ENCODE measurements around the gene ZNF324.

DNA sequence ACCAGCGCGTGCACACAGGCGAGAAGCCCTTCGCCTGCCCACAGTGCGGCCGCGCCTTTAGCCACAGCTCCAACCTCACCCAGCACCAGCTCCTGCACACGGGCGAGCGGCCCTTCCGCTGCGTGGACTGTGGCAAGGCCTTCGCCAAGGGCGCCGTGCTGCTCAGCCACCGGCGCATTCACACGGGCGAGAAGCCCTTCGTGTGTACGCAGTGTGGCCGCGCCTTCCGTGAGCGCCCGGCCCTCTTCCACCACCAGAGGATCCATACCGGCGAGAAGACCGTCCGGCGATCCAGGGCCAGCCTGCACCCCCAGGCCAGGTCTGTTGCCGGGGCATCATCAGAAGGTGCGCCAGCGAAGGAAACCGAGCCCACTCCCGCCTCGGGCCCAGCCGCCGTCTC, 4.9 kb downstream of the ZNF324 start:
- TF ChIP-seq, protein P1, sequence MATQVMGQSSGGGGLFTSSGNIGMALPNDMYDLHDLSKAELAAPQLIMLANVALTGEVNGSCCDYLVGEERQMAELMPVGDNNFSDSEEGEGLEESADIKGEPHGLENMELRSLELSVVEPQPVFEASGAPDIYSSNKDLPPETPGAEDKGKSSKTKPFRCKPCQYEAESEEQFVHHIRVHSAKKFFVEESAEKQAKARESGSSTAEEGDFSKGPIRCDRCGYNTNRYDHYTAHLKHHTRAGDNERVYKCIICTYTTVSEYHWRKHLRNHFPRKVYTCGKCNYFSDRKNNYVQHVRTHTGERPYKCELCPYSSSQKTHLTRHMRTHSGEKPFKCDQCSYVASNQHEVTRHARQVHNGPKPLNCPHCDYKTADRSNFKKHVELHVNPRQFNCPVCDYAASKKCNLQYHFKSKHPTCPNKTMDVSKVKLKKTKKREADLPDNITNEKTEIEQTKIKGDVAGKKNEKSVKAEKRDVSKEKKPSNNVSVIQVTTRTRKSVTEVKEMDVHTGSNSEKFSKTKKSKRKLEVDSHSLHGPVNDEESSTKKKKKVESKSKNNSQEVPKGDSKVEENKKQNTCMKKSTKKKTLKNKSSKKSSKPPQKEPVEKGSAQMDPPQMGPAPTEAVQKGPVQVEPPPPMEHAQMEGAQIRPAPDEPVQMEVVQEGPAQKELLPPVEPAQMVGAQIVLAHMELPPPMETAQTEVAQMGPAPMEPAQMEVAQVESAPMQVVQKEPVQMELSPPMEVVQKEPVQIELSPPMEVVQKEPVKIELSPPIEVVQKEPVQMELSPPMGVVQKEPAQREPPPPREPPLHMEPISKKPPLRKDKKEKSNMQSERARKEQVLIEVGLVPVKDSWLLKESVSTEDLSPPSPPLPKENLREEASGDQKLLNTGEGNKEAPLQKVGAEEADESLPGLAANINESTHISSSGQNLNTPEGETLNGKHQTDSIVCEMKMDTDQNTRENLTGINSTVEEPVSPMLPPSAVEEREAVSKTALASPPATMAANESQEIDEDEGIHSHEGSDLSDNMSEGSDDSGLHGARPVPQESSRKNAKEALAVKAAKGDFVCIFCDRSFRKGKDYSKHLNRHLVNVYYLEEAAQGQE (IDR thresholded peaks at IDR 0.05; ENCODE audit: low read depth, low read length): no peak
- TF ChIP-seq, protein P2, sequence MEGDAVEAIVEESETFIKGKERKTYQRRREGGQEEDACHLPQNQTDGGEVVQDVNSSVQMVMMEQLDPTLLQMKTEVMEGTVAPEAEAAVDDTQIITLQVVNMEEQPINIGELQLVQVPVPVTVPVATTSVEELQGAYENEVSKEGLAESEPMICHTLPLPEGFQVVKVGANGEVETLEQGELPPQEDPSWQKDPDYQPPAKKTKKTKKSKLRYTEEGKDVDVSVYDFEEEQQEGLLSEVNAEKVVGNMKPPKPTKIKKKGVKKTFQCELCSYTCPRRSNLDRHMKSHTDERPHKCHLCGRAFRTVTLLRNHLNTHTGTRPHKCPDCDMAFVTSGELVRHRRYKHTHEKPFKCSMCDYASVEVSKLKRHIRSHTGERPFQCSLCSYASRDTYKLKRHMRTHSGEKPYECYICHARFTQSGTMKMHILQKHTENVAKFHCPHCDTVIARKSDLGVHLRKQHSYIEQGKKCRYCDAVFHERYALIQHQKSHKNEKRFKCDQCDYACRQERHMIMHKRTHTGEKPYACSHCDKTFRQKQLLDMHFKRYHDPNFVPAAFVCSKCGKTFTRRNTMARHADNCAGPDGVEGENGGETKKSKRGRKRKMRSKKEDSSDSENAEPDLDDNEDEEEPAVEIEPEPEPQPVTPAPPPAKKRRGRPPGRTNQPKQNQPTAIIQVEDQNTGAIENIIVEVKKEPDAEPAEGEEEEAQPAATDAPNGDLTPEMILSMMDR (IDR thresholded peaks at IDR 0.05): no peak
- TF ChIP-seq RAD21 (IDR thresholded peaks at IDR 0.05; ENCODE audit: low read length) (no peak), ELF1 (IDR thresholded peaks at IDR 0.05) (no peak), GABPA (IDR thresholded peaks at IDR 0.05; ENCODE audit: low read depth) (no peak), SIN3A (IDR thresholded peaks at IDR 0.05; ENCODE audit: borderline replicate concordance, low read depth, low read length) (no peak), FOXM1 (IDR thresholded peaks at IDR 0.05; ENCODE audit: low read depth) (no peak), EP300 (IDR thresholded peaks at IDR 0.05; ENCODE audit: borderline replicate concordance in 1 of 2, low read depth in 1 of 2, low read length in 1 of 2) (no peak)
